GM12873 (cell line): ENCODE measurements around the gene SART3.

Experiments used
- TF ChIP-seq, protein P1 (sequence below): IDR thresholded peaks from 2 replicates; pipeline ENCODE4 v1.5.1; 2012; ENCODE audit warnings: low read depth, mild to moderate bottlenecking, moderate library complexity, low read length, control low read depth; ENCODE audit not compliant: insufficient read depth; ENCODE audit errors: missing control alignments

The SART3 gene

DNA sequence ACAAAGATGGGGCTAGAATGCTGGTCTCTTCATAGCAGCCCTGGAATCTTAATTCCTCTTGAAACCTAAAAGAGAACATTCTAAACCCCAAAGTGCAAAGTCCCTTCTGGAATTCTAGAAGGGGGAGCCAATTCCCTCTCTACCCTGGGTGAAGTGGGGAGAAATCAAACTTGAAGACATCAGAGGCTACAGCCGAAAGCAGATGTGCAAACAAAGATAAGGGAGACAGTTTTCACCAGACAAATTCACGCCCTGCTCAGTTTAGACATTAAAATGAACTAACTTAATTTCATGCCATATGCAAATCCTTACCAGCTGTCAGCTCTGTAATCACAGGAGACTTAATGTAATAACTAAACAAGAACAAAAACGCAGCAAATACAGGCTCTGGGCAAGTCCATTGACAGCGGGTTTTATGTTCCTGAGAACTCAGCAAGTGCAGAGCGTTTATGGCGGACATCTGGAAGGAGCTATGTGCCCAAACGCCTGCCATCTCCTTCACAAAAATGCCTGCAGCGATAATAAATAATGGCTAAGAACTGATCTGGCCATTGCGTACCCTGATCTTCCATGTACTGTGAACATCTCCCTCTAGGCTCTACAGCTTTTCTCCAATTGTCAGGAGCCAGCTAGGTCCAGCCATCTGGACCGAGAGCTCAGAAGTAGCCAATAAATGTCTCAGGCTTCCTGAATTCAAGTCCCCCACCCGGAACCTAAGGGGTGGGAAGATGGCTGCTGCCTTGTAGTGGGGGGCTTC lies 65.0 kb downstream of the SART3 start:
- TF ChIP-seq, protein P1, sequence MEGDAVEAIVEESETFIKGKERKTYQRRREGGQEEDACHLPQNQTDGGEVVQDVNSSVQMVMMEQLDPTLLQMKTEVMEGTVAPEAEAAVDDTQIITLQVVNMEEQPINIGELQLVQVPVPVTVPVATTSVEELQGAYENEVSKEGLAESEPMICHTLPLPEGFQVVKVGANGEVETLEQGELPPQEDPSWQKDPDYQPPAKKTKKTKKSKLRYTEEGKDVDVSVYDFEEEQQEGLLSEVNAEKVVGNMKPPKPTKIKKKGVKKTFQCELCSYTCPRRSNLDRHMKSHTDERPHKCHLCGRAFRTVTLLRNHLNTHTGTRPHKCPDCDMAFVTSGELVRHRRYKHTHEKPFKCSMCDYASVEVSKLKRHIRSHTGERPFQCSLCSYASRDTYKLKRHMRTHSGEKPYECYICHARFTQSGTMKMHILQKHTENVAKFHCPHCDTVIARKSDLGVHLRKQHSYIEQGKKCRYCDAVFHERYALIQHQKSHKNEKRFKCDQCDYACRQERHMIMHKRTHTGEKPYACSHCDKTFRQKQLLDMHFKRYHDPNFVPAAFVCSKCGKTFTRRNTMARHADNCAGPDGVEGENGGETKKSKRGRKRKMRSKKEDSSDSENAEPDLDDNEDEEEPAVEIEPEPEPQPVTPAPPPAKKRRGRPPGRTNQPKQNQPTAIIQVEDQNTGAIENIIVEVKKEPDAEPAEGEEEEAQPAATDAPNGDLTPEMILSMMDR: no peak

DNA sequence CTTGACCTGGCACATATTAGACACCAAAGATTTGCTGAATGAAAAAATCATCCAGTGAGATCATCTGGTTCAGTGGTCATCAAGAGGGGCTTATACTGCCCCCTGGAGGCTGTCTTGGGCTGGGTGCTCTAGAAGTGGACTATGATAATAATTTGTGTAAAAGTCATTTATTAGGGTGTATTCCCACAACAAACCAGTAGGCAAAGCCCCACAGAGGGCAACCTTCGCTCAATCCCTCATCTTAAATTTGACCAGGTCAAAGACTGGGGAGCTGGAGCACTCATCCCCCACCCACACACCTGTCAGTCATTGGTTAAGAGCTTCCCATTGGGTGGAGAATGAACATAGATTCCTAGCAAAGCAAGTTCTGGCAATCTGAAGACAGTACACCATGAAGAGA lies 65.9 kb downstream of the SART3 start:
- TF ChIP-seq, protein P1: peak; percentile 72

DNA sequence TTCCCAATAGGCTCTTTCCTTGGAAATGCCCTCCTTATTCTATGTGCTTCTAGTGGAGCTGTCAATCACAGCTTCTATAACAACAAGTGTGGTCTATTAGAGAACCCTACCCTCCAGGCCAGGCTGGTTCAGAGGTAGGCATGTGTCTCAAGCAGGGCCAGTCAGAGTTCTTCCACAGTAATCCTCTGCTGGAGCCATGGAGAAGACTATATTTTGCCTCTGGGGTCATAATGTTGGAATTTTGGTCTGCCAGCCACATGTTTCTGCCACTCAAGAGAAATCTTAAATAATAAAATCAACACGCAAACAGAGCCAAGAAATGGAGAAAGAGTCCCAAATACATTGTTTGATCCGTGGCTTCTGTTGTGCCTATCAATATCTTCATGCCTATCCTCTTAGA lies 69.7 kb downstream of the SART3 start:
- TF ChIP-seq, protein P1: no peak

DNA sequence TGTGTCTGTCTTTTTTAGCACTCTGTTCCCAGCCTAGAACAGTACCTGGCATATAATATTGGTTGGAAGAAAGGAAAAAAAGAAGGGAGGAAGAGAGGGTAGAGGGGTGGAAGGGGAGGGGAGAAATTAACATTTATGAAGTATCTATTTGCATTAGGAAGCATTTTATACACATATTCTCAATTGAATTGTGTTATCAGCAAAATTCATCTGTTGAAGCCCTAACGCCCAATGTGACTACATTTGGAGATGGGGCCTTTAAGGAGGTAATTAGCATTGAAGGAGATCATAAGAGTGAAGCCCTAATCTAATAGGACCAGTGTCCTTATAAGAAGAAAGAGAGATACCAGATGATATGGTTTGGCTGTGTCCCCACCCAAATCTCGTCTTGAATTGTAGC lies 76.1 kb downstream of the SART3 start:
- TF ChIP-seq, protein P1: no peak

DNA sequence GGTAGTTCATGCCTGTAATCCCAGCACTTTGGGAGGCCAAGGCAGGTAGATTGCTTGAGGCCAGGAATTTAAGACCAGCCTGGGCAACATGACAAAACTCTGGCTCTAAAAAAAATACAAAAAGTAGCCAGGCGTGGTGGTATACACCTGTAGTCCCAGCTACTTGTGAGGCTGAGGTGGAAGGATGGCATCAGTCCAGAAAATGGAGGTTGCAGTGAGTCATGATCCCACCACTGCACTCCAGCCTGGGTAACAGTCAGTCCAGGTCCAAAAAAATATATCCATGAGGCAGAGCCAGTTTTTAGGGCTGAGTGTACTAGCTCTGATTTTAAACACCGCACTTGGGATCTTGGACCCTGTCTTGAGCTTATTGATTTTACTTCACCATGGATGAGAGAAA lies 76.5 kb downstream of the SART3 start:
- TF ChIP-seq, protein P1: no peak

DNA sequence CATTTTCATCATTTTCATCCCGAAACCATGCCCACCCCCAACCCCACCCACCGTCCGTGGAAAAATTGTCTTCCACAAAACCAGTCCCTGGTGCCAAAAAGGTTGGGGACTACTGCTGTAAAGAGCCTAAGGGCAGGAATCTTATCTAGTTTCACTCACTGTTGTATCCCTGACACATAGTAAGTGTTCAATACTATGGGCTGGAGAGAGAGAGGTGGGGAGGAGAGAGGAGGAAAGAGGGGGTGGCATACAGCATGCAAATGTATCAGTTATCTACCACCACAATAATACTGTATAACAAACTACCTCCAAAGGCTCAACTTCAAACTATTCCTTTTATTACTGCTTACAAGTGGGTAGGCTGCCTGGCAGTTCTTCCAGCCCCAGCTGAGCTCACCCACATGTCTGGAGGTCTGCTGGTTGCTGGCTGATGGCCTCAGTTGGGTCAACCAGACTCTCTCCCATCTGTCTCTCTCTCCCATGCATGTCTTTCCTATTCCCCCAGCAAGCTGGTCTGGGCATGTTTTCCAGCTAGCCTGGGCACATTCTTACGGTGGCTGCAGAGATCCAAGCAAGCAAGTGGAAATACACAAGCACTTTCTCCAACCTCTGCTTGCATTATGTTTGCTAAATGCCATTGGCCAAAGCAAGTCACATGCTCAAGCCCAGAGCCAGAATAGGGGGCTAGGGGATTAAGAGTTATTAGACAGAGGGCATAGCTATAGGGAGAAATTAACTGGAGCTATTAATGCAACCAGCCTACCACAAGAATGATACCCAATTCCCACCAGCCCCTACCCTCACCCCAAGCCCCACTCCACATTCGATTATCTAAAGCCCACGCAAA lies 77.5 kb downstream of the SART3 start:
- TF ChIP-seq, protein P1: no peak

DNA sequence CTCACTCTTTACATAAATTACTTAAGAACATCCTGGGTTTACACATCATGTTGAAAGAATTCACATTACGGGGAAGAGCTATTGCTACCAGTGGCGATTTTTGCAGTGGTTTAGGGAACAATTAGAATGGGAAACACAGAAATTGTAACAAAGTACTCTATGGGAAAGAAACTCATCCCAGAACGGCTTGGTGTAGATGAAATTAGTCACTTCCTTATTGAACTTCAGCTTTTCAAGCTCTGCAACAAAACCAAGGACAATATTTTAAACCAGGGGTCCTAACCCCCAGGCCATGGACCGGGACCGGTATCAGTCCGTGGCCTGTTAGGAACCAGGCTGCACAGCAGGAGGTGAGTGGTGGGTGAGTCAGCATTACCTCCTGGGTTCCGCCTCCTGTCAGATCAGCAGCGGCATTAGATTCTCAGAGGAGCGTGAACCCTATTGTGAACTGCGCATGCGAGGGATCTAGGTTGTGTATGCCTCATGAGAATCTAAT lies 78.2 kb downstream of the SART3 start:
- TF ChIP-seq, protein P1: no peak
